AG04449 (cell line): ENCODE results near the gene ANKH.
A peak's percentile ranks its signal among the peaks of the same experiment; 100 is the strongest.

Experiments used
- CTCF ChIA-PET: fragments of 350-600 bp; formaldehyde crosslinking; extraction: SDS; loops from one replicate; lab custom pipeline; 2021; ENCODE audit warnings: antibody characterized with exemption; lab: Yijun Ruan, JAX
- POLR2A ChIA-PET: fragments of 400-600, 350-600 bp; formaldehyde crosslinking; extraction: SDS; loops from one replicate; lab custom pipeline; 2020; ENCODE audit warnings: antibody characterized with exemption, inconsistent platforms; lab: Yijun Ruan, JAX
- DNase-seq: peaks from one replicate; pipeline ENCODE4 v3.0.0-alpha.2; 2010; ENCODE audit warnings: low read depth, low spot score
- H3K4me3 ChIP-seq: 2 replicates; pipeline ENCODE4 v1.5.1; 2011; ENCODE audit warnings: low read depth, mild to moderate bottlenecking, control low read depth, low read length
- CTCF ChIP-seq: IDR thresholded peaks from one replicate; pipeline ENCODE4 v1.5.1; 2011; ENCODE audit warnings: mild to moderate bottlenecking, moderate library complexity, low read length, control low read depth, inconsistent platforms; ENCODE audit not compliant: insufficient read depth; ENCODE audit errors: missing control alignments

Gene ANKH

DNA sequence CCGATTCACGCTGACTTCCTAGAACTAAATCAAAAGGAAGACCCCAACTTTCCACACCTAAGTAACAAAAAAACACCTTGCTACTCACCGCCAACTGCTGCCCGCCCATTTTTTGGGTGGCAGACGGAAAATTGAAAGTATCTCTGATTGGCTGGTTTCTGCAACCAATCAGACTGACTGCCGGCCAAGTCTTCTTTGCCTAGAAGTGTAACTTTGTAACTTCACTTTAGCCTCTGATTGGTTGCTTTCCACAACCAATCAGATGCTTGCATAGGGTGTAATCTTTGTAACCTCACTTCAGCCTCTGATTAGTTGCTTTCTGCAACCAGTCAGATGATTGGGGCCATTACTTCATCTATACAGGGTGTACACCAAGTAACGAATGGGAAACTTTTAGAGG lies 42.6 kb upstream of the ANKH start:
- TF ChIP-seq CTCF, result no peak
- no peak overlapping the region for H3K4me3 ChIP-seq
- DNase-seq, result no peak
- ChIA-PET POLR2A (no interaction called here), CTCF (interaction anchor here (1.4 kb wide), 1 partner anchor 10 kb away, joined by 3 read pairs; no protein-coding TSS in a partner anchor)

DNA sequence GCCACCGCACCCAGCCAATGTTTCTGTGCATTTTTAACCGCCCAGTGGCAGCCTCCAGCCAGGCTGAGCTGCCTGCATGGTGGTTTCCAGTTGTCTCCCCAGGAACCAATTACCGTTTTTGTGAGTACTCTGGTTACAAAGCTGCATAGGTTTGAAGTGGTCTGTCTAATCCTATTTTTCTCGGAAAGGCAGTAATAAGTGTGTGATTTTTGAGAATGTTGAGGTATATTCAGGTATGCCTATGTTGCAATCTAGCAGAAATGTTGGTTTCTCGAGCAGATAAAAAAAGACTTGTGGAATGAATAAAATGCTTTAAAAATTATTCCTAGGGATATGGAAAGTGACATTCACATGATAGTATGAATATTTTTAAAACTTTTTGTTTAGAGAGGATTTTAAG lies 41.5 kb upstream of the ANKH start:
- H3K4me3 ChIP-seq, result no peak overlapping the region
- POLR2A ChIA-PET, result interaction anchor here (0.9 to 1.0 kb wide), 2 partner anchors 11 to 13 kb away, joined by 3 read pairs; no protein-coding TSS in a partner anchor
- no peak for TF ChIP-seq CTCF
- CTCF ChIA-PET, result interaction anchor here (1.2 to 1.4 kb wide), 3 partner anchors 9 to 91 kb away, joined by 3 to 4 read pairs (median 3); no protein-coding TSS in a partner anchor
- DNase-seq, result peak; percentile 72

GRCh38 chr5:14912206-14912605 lies 40.6 kb upstream of the ANKH start:
- POLR2A ChIA-PET, result no interaction called here
- H3K4me3 ChIP-seq, result no peak overlapping the region
- TF ChIP-seq CTCF, result no peak
- no peak for DNase-seq
- CTCF ChIA-PET, result interaction anchor here (1.2 to 1.4 kb wide), 2 partner anchors 27 to 92 kb away, joined by 3 to 4 read pairs; no protein-coding TSS in a partner anchor

- H3K4me3 ChIP-seq, result no peak overlapping the region
- POLR2A ChIA-PET, result no interaction called here
- DNase-seq, result no peak
- CTCF ChIA-PET, result no interaction called here
- TF ChIP-seq CTCF, result no peak
Observed at GRCh38 chr5:14909369-14909768, 37.8 kb upstream of the ANKH start.

DNA sequence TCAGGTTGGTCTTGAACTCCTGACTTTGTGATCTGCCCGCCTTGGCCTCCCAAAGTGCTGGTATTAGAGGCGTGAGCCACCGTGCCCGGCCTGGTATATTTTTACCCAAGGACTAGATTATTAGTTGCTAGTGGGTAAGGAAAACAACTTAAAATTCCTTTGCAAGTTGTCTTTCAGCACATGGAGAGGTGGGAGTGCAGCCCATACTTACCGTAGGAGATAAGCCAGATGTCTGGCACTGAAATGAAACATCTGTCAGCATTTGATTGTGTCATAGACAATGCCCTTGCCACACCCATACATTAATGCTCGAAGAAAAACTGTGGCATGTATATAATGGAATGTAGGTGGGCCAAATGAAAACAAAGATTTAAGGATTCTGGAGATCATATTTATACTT lies 36.6 kb upstream of the ANKH start:
- ChIA-PET POLR2A (no interaction called here), CTCF (no interaction called here)
- TF ChIP-seq CTCF, result no peak
- no peak for DNase-seq
- no peak overlapping the region for H3K4me3 ChIP-seq

- H3K4me3 ChIP-seq, result no peak overlapping the region
- ChIA-PET POLR2A (no interaction called here), CTCF (interaction anchor here (1.2 kb wide), 1 partner anchor 34 kb away, joined by 3 read pairs; no protein-coding TSS in a partner anchor)
- no peak for DNase-seq
- TF ChIP-seq CTCF, result no peak
Observed at GRCh38 chr5:14906628-14907027, 35.0 kb upstream of the ANKH start.
